Measurements from ENCODE around the gene MCM3.
A peak's percentile ranks its signal among the peaks of the same experiment; 100 is the strongest.

The MCM3 gene

DNA sequence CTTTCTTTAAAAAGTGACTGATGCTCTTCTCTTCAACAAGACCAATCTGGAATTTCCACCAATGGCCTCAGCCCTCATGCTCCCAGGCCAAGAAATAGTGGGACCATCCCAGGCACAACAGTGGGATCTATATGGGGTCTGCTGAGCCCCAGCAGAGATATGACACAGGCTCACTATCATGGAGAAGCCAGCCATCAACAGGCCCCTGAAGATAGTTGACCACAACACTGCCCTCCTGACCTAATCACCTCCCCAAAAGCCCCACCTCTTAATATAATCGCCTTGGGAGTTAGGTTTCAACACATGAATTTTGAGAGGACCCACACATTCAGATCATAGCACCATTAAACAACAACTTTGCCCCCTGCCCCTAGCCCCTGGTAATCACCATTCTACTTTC is 16.8 kb upstream of the MCM3 start:
- peak; percentile 59 for DNase-seq

DNA sequence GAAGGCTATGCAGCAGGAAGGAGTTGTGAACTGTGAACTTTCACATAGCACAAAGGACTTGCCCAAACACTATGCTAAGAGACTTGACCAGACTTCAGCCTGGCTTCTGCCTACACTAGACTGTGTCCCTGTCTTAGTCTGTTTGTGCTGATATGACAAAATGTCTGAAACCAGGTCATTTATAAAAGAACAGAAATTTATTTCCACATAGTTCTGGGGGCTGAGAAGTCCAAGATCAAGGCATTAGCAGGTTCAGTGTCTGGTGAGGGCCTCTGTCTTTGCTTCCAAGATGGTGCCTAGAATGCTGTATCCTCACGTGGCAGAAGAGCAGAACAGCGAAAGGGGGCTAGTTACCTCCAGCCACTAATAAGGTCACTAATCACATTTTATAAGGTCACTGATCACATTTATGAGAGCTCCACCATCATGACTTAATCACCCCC is 16.0 kb upstream of the MCM3 start:
- no peak for DNase-seq

DNA sequence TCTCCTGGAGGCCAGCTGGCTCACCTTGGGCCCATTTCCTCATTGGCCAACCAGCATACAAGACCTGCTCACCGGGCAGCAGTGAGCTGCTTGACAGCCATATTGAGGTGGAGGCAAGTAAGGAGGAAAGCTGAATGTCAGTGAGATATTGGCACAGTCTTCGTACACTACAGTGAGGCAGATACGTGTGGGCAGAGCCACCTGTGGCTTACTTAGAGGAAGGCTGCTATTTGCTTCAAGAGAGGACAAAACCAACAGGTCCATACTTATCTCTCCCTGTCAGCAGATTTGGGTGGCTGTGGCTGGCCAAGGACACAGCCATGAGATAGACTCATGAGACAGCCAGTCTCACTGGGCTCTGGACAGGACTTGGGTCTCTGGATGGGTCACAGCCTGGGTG is 15.1 kb upstream of the MCM3 start:
- peak; percentile 49 for DNase-seq

DNA sequence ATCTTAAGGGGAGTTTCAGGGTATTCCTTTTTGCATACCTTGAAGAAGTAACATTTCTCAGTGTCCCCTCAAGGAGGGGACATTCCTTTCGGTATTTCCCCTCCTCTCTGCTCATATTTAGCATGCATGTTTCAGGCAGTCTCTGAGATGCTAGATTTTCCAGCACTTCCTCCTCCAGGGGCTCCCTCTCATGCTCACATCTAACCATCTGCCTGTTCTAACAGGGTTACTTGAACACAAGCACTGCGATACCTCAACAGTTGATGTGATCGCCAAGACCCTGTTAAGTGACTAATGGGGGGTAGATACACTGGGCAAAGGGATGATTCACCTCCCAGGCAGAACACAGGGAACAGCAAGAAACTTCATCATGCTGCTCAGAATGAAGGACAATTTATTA is 12.9 kb upstream of the MCM3 start:
- no peak for DNase-seq

DNA sequence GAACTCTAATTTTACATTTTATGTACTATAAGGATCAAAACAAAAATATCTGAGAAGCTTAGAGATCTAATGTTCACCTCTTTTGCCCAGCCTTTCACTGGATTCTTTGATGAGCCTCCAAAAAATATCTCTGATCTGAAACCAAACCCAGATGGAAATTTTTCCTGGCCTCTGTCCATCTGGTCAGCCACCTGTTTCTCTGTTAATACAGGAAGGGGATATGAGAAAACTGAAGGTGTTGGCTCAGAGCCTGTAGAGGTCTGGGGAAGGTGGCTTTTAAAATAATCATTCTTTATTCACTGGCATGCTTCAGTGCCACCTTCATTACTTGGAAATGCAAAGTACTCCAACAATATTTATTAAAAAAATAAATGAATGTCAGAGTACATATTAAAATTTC is 8.5 kb upstream of the MCM3 start:
- no peak for DNase-seq

DNA sequence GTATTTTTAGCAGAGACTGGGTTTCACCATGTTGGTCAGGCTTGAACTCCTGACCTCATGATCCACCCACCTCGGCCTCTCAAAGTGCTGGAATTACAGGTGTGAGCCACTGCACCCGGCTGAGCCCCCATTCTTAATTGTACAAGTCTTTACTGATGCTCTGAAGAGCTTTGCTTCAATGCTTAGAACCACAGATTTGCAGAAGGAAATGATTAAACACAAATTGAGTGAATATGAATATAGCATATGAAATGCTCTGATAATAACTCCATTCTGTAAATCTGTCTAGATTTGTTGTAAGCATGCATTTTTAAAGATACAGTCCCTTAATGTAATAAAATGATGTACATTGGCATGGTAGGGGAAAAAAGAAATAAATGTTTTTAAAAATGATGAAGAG is 4.3 kb upstream of the MCM3 start:
- DNase-seq = no peak

DNA sequence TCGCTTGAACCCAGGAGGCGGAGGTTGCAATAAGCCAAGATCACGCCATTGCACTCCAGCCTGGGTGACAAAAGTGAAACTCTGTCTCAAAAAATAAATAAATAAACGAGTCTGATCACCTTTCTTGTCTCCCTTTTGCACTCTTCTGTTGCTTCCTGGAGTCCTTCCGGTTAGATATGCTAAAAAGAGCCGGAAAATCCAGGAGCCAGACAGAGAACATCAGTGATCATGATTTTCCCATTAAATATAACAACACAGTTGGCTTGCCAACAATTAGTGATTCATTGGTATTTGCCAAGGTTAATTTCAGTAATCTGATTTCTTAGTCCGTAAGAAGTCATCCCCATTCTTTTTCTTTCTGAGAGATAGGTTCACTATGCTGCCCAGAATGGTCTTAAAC is 3.7 kb upstream of the MCM3 start:
- no peak for DNase-seq

DNA sequence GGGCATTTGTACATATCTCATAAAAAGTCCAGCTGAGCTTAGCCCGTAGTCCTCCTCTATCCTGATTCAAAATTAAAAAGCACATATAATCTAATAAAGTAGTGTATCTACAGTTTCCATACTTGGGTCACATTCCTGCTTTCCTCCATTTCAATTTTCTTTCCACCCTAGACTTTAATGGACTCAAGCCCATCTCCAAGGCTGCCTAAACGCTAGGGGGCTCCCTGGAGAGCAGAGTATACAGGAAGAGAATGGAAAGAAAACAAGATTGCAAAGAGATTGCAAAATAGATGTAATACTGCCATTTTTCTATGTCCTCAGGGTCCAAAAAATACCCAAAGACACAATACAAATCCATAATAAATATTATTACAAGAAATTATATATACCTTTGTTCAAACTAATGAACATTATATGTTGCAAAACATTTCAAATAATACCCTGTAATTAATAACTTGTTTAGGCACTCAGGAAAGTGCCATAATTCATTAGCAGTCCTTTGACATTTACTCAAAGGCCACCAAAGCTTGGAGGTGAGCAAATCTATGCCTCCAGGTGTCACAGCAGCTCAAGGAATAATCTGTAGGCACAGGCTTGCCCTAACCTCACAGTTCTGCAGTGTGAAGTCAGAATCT is 2.4 kb upstream of the MCM3 start:
- DNase-seq = peak; percentile 92

DNA sequence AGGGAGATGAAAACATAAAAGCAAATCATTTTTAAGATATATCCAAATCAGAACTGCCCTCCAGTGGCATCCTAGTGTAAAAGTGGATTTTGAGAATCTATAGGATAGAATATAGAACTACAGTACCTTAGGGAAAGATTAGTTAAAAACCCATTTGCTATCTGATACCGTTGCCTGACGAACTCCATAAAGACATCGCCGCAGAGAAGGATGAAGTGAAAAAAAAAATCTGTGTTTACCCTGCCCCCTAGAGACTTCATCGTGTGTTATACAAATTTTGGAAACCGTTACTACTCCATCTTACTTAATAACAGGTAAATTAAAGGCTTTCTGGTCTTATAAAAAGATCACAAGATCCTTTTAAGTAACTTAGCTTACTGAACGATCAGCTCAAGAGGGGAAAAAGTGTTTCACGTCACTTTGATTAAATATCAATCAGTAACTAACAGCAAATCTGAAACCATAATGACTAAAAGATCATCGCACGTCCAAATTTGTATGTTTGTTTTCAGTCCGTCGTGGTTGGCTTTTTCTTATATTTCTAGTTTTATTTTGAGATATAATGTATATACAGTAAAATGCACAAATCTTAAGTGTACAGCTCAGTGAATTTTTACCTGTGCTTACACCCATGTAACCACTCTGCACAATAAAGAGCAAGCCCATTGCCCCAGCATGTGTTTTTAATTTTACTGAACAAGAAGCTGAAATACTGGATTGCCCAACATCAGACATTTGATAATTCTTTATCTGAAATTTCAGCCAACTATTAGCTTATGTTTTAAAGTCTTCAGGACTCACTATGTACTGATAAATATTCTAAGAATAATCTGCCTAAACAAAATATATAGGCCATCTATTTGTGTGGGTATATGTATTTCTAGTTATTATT is 881 bp upstream of the MCM3 start:
- peak; percentile 69 for DNase-seq

DNA sequence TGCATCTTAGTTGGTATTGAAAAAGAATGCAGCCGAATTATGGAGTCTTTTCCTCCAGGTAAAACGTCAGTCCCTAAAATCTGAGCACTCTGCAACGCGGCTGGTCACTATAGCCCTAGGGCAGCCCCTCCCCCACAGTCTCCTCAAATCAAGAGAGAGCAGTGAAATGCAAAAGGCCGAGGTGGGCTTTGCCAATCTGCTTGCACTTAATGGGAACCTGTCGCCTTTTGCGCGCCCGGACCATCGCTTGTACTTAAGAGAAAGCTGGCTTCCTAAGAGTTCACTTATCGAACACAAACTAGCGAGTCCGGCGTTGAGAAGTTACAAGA is 447 bp downstream of the MCM3 start:
- DNase-seq = peak; percentile 83

DNA sequence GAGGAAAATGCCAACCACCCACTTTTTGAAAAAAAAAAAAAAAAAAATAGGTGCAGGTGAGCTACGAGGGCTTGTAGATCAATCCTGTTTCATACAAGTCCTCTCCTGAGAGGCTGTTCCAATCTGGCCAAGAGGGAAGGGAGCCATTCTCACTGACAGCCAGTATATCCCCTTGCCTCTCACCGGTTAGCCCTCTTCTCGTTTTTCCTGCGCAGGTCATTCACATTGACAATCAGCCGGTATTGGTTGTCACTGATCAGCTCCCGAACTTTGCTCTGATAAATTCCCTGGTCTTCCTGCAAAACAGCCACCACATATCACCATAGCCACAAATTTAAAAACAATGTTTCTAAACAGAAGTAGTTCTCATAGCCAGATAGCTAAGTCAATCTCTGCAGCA is 1.4 kb downstream of the MCM3 start:
- DNase-seq = no peak

DNA sequence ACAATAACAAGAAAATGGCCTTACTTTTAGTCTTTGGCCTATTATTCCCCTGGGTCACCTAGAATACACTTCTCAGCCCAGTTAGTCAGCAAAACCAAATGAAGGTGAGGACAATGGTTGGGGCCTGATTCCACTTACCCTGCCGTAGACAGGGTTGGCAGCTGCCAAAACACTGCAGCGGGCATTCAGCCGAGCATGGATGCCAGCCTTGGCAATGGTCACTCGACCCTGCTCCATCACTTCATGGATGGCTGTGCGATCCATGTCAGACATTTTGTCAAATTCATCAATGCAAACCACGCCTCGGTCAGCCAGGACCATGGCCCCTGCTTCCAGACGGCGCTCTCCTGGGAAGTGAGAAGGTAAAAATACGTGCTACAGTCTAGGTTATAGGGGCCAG is 8.4 kb downstream of the MCM3 start:
- no peak for DNase-seq

DNA sequence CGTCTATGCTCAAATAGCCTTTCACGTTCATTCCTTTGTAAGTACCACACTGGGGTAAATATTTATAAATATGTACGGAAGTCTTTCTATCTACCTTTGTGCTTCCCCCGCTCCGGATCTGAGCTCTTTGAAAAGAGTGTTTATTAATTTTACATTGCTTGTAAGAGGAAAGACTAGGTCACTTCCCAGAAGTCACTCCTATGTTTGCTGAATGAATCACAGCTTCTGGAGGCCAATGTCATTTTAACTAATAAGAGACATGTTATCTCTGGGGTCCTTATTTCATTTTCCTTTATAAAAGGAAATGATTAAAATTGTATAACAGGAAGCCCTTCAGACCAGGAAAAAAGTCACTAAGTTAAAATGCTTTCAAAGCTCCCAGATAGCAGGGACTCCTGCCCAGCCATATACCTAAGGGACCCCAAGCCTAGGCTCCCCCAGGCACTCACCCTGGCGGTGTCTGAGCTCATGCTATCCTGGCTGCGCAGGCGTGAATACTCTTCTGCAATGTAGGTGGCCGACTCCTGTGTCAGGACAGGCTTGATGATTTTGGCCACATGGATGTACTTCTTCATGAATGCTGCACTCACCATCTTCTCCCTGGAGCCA is 12.6 kb downstream of the MCM3 start:
- no peak for DNase-seq

DNA sequence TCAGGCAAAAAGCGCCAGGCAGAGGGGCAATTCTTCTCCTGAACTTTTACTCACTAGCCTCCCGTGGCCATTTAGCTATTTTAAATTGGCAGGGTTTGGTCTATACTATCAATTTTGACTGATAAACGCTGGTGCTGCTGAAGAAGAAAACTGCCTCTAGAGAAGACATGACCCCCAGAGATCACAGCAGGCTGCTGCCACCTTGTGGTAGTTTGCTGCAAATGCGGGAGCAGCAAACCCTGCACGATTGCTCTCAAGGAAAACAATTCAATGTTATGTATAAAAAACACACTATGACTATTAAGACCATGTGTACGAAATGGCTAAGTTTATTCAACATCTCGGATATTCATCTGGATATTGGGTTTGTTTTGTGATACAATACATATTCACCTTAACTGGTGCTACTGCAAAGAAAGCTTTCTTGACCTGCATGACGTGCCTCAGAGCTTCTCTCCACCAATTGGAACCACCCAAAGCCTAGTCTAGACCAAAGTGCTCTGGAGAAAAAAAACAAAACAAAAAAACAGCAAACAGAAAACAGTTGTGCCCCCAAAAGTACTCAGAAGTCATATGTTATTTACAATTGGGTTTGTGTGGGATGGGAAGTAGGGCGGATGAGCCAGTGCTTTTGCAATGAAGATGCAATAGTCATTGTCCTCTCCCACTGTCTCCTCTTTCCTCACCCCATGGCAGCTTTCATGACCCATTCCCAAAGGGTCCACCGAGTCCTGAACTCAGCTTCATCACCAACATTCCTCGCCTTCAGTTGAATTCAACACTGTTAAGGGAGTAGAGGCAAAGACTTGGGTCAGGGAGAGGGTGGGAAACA is 20.6 kb downstream of the MCM3 start:
- DNase-seq = peak; percentile 87

DNA sequence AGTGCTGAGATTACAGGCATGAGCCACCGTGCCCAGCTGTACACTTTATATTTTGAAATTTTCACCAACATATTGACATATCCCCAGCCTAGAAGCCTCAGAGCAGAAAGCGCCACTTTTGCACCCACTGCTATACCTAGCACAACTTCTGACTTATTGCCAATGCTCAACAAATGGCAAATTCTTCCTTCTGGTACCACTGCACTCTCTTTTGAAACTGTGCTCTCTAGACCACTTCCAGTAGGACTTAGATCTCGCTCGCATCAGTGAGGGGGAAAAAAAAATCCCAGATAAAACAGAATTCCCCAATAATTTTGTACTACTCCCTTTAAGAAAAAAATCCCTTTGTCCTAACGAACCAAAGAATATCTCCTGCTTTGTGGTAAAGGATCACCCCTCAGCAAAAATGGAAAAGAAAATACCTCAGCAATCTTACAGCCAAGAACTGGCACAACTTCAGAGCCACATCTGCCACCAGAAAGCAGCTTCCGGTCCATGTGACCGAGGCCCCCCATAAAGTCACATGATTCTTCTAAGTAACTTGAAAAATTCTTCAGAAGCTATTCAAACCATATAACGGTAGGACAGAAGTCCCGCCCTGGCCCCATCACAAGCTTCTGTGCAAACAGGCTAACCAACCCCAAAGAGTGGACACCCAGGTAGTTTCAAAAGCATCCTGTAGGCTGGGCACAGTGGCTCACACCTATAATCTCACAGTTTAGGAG is 21.8 kb downstream of the MCM3 start:
- peak; percentile 41 for DNase-seq

DNA sequence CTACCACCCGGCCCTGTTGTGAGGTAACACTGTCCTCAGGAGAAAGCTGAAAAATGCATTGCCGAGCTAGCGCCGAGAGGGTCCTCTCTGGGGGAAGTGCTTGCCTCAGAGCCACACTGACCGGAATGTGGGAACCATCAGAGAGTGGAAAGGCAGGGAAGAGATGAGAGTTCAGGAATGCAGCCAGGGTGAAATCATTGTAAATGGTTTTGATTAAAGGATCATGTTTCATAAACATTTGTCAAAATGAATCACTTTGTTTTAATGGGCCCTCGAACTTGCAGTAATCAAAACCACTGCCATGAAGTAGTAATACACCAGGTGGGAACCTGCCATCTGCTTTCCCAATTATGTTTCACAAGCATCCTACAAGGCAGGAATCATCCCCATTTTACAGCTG is 23.3 kb downstream of the MCM3 start:
- DNase-seq = no peak

DNA sequence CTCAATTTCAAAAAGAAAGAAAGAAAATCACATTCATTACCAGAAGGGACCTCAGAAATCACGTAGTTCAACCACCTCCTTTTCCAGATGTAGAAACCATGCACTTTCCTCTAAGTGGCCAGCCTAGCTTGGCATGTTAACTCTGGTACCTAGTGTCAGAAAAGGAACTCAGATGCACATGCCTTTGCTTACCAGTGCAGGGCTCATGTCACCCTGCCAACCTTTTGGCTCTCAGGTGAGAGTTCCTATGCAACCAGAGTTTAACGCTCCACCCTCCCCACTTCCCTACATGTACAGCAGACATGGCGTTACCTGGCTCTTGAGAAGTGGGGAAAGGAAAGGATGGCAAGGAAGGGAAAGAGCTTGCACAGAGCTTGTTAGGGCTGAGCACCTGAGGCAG is 23.9 kb downstream of the MCM3 start:
- no peak for DNase-seq

DNA sequence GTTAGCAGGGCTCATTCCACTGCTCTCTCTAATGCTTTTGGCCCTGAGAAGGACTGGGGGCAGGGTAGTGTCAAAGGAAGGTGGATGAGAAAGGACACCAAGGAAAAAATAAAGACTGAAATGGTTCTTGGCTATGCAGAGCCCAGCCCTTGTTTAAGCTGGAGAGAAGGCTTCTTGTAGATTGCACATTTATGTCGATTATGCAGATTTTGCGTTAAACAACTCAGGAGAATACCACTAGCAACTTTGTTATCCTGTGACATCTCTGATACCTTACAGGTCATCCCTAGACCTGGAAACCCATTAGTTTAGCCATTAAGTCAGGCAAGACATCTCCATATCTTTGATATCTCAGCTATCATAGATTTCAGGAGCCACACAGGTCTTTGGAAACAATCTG is 29.1 kb downstream of the MCM3 start:
- DNase-seq = no peak

DNA sequence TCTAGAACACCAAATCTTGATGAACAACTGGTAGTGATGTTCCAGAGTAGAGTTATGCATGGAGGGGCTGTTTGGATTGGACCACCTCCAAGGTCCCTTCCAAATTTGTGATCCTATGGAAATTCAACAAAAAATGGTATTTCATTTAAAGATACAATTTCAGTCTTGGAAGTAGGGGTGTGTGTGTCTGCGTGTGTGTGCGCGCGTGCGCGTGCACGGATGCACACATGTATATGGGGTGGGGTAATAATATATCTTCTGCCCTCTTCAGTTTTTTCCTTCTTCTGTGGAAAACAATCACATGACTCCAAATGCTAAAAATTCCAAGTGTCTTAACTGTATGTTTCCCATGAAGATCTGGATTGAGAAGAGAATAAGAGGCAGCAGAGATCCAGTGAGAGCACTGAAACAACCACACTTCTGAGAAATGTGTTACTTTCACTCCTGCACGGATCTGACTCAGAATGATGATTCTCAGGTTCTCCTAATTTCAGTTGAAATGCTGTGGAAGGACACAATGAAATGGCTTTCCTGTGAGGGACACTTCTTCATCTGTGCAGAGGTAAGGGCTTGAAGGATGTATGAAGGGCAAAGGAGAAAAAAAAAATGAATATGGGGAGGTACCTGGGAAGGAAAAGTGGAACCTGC is 29.7 kb downstream of the MCM3 start:
- no peak for DNase-seq

DNA sequence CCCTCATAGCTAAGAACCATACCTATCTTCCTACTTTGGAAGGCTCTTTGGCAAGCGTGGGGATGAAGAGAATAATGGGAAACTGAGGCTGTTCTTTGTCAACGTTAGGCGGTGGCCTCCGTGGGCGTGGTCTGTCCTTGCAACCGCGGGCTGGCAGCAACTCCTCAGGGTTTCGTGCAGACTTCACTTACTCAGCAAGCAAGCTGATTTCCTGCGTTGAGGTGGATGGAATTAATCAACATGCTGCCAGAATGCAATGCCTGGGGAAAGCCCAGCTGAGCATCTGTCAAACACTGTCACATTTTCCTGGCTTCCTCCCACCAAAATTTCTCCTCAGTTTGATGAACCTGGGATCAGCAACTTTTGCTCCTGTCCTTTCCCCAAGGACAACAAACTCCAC is 31.0 kb downstream of the MCM3 start:
- peak; percentile 29 for DNase-seq

DNA sequence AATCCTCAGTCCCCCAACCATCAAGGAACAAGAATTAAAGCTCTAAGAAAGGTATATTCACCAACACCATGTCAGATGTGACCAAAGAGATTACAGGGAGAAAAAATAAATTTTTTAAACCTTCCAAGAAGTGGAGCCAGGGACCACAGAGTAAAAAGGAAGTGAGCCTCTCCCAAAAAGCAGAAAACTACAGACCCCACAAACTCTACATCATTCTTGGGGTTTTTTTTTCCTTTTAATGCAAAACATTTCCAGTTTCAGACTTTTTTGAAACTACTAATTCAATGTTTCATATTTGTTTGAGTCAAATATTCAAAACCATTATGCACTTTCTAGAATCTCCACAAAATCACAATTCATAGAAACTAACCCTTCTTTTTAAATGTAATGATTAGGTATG is 33.4 kb downstream of the MCM3 start:
- no peak for DNase-seq

DNA sequence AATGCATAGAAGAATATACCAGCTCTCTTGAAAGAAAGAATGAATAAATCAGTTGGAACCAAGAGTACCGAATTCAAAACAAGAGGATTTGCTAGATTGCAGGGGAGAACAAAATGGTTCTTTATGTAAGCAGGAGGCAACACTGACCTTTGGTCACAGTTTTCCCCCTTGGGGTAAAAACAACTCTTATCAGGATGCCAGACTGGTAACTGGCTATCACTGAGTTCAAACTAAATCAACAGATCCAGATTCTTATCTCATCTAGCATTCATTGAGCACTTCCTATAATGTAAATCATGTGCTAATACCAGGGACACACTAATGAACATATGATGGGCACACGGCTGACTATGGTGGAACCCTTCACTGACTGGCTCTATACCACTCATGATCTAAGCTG is 35.5 kb downstream of the MCM3 start:
- DNase-seq = no peak

Measured in hematopoietic multipotent progenitor cell treated with erythropoietin and hydrocortisone succinate and interleukin-3 and kit ligand, for 4 days (in vitro differentiated cells).